Measurements from ENCODE around the gene PXDN. TPM values are rescaled to one million over a fixed set of nuclear protein-coding genes. Genes with fewer than 3 reads are reported as not detected.

Gene PXDN
- total RNA-seq, 1 experiment from 2014 or later: 0.25 TPM

DNA sequence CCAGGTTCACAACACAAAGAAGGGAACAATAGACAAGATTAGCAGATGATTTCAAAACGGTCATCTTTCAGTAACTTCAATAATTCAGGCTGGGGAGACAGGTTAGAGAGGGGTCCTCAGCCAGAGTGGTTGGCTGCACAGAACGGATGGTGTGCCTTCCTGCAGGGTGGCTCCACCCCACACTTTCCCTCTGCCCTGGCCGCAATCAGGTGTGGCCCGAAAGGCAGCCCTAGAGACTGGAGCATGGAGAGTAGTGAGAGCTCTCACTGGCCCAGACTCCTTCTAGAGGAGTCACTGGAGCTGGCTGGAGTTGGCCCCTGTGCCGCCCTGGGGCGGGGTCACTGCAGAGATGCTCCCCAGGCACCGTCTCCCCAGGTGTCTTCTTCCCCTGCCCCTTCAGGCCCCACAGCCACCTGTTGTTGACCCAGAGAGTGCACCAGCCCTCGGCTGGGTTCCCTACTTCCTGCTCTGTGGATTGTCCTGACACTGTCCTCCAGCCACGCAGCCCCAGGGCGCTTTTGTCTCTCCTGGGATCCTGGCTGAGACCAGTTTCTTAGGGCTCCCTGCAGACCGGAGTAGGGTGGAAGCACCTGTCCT is 126.8 kb downstream of the PXDN start:
- Mint-ChIP-seq H3K9me3 (ENCODE audit: unreplicated experiment) (no peaks in the 10 kb centered on the region), H3K36me3 (ENCODE audit: insufficient read depth, unreplicated experiment) (no peaks in the 10 kb centered on the region), H3K4me3 (ENCODE audit: unreplicated experiment) (no peak overlapping the region), H3K4me1 (ENCODE audit: low read depth, unreplicated experiment) (no peaks in the 10 kb centered on the region), H3K27me3 (ENCODE audit: insufficient read depth, unreplicated experiment) (no peaks in the 10 kb centered on the region), H3K27ac (ENCODE audit: unreplicated experiment) (no peak overlapping the region)
- Histone ChIP-seq H3K27me3 (replicated peaks; ENCODE audit: control insufficient read depth, insufficient read depth, low read length) (no peaks in the 10 kb centered on the region), H3K9me3 (no peaks in the 10 kb centered on the region), H3K4me1 (no peaks in the 10 kb centered on the region), H3K4me3 (ENCODE audit: low read depth, low read length) (no peak overlapping the region), H3K36me3 (ENCODE audit: control insufficient read depth, insufficient read depth, low read length) (no peaks in the 10 kb centered on the region)
- CTCF ChIA-PET: no interaction called here
- intact Hi-C loops (cut with micrococcal nuclease; ENCODE audit: unreplicated experiment): no loop called here
- POLR2A ChIA-PET: no interaction called here
- TF ChIP-seq CTCF (IDR thresholded peaks at IDR 0.05; ENCODE audit: insufficient read depth in 1 of 2, low read depth in 1 of 2, low read length in 1 of 2, severe bottlenecking in 1 of 2, unreplicated experiment in 1 of 2): no peak
- no TSS peak for BruUV-seq (replicated peaks)
- peak; percentile 22 to 63 for DNase-seq

GRCh38 chr2:1614564-1614963 is 129.8 kb downstream of the PXDN start:
- H3K27ac Mint-ChIP-seq (ENCODE audit: unreplicated experiment): no peak overlapping the region
- H3K9me3 Mint-ChIP-seq (ENCODE audit: unreplicated experiment): no peaks in the 10 kb centered on the region
- H3K4me3 ChIP-seq (ENCODE audit: low read depth, low read length): no peak overlapping the region
- BruUV-seq (replicated peaks): no TSS peak
- H3K9me3 ChIP-seq: no peaks in the 10 kb centered on the region
- H3K27me3 ChIP-seq (replicated peaks; ENCODE audit: control insufficient read depth, insufficient read depth, low read length): no peaks in the 10 kb centered on the region
- H3K4me3 Mint-ChIP-seq (ENCODE audit: unreplicated experiment): no peak overlapping the region
- no peaks in the 10 kb centered on the region for H3K4me1 Mint-ChIP-seq (ENCODE audit: low read depth, unreplicated experiment)
- intact Hi-C loops (cut with micrococcal nuclease; ENCODE audit: unreplicated experiment): no loop called here
- no peaks in the 10 kb centered on the region for H3K36me3 Mint-ChIP-seq (ENCODE audit: insufficient read depth, unreplicated experiment)
- H3K27me3 Mint-ChIP-seq (ENCODE audit: insufficient read depth, unreplicated experiment): no peaks in the 10 kb centered on the region
- POLR2A ChIA-PET: no interaction called here
- no peaks in the 10 kb centered on the region for H3K36me3 ChIP-seq (ENCODE audit: control insufficient read depth, insufficient read depth, low read length)
- no peak for DNase-seq
- TF ChIP-seq CTCF (IDR thresholded peaks at IDR 0.05; ENCODE audit: insufficient read depth in 1 of 2, low read depth in 1 of 2, low read length in 1 of 2, severe bottlenecking in 1 of 2, unreplicated experiment in 1 of 2): no peak
- no peaks in the 10 kb centered on the region for H3K4me1 ChIP-seq
- CTCF ChIA-PET: no interaction called here

GRCh38 chr2:1613731-1614354 is 130.5 kb downstream of the PXDN start:
- H3K4me3 Mint-ChIP-seq (ENCODE audit: unreplicated experiment): no peak overlapping the region

More at GRCh38 chr2:1613731-1614354, 130.5 kb downstream of the PXDN start:
- CTCF ChIA-PET: no interaction called here
- no peaks in the 10 kb centered on the region for H3K4me1 Mint-ChIP-seq (ENCODE audit: low read depth, unreplicated experiment)
- H3K4me3 ChIP-seq (ENCODE audit: low read depth, low read length): no peak overlapping the region
- H3K27me3 ChIP-seq (replicated peaks; ENCODE audit: control insufficient read depth, insufficient read depth, low read length): no peaks in the 10 kb centered on the region
- POLR2A ChIA-PET: no interaction called here
- no peaks in the 10 kb centered on the region for H3K4me1 ChIP-seq
- DNase-seq: peak in 1 of 2 experiments; percentile 19
- no peak overlapping the region for H3K27ac Mint-ChIP-seq (ENCODE audit: unreplicated experiment)
- H3K9me3 ChIP-seq: no peaks in the 10 kb centered on the region
- H3K27me3 Mint-ChIP-seq (ENCODE audit: insufficient read depth, unreplicated experiment): no peaks in the 10 kb centered on the region
- H3K36me3 Mint-ChIP-seq (ENCODE audit: insufficient read depth, unreplicated experiment): no peaks in the 10 kb centered on the region
- intact Hi-C loops (cut with micrococcal nuclease; ENCODE audit: unreplicated experiment): no loop called here
- no TSS peak for BruUV-seq (replicated peaks)
- no peaks in the 10 kb centered on the region for H3K9me3 Mint-ChIP-seq (ENCODE audit: unreplicated experiment)
- no peak for TF ChIP-seq CTCF (IDR thresholded peaks at IDR 0.05; ENCODE audit: insufficient read depth in 1 of 2, low read depth in 1 of 2, low read length in 1 of 2, severe bottlenecking in 1 of 2, unreplicated experiment in 1 of 2)
- H3K36me3 ChIP-seq (ENCODE audit: control insufficient read depth, insufficient read depth, low read length): no peaks in the 10 kb centered on the region
